ENCODE results near the gene RNASE13. TPM values are rescaled to one million over a fixed set of nuclear protein-coding genes. Genes with fewer than 3 reads are reported as not detected.

The RNASE13 gene
- total RNA-seq, 4 donors from 2014 or later, result not detected

DNA sequence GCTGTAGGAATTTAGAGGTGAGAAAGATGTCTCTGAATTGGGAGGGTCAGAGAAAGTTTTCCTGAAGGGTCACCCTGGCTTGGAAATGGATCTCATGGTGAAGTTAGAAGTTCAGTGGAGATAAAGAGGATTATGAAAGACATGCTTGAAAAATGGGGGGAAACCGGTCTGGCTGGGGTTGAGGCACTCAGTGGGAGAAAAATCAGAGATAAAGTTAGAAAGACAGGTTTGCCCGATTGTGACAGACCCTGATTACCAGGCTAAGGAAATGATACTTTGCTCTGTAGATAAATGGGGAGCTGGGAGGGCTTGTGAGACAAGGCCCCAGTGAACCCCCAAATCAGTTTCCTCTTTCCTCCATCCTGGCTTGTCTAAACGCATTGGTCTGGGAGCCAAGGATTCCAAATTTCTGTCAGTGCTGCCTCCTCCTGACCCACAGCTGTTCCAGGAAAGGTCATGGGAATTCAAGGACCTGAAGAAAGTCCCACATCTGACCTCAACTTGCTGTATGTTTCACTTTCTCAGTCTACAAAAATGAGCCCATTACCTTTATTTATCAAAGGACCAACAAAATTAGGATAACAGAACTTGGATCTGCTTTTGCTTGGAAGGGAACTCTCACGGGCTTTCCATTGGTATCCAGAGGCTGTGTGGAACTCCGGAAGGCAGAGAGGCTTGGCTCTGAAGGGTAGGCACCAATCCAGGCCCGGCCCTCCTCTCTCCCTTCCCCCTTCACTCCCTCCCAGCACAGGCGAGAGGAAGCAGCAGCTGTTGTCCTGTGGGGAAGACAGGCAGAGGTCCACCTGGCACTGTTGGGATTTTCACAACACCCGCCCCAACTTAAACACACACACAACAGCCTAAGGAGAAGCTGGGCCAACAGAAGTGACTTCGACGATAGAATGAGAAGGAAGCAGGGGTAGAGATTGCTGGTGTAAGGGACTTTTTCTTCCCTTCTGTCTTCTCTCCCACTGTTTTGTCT is 4.1 kb upstream of the RNASE13 start:
- peak overlapping the region in 1 of 2 donors; percentile 22 for H3K4me3 ChIP-seq
- ATAC-seq, result peak; percentile 98
- H3K36me3 ChIP-seq, result no peaks in the 10 kb centered on the region
- TF ChIP-seq EP300 (IDR thresholded peaks at IDR 0.05) (no peak), POLR2A (IDR thresholded peaks at IDR 0.05) (no peak), POLR2AphosphoS5 (IDR thresholded peaks at IDR 0.05) (peak; percentile 58)
- TF ChIP-seq, protein P1, sequence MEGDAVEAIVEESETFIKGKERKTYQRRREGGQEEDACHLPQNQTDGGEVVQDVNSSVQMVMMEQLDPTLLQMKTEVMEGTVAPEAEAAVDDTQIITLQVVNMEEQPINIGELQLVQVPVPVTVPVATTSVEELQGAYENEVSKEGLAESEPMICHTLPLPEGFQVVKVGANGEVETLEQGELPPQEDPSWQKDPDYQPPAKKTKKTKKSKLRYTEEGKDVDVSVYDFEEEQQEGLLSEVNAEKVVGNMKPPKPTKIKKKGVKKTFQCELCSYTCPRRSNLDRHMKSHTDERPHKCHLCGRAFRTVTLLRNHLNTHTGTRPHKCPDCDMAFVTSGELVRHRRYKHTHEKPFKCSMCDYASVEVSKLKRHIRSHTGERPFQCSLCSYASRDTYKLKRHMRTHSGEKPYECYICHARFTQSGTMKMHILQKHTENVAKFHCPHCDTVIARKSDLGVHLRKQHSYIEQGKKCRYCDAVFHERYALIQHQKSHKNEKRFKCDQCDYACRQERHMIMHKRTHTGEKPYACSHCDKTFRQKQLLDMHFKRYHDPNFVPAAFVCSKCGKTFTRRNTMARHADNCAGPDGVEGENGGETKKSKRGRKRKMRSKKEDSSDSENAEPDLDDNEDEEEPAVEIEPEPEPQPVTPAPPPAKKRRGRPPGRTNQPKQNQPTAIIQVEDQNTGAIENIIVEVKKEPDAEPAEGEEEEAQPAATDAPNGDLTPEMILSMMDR (IDR thresholded peaks at IDR 0.05), result peak in 1 of 4 experiments; percentile 2
- 4 to 17% methylated on average over 6 to 7 of the region's 10 CpGs for WGBS, 2 donors (ENCODE audit: low coverage in 1 of 2)
- H3K27me3 ChIP-seq, result no peaks in the 10 kb centered on the region
- peaks cover 14 to 38% (median 17%) of the 10 kb centered on the region in 3 donors for H3K4me1 ChIP-seq
- peak overlapping the region; percentile 80 to 86 (median 84) for H3K27ac ChIP-seq
- H3K9me3 ChIP-seq, result no peaks in the 10 kb centered on the region

DNA sequence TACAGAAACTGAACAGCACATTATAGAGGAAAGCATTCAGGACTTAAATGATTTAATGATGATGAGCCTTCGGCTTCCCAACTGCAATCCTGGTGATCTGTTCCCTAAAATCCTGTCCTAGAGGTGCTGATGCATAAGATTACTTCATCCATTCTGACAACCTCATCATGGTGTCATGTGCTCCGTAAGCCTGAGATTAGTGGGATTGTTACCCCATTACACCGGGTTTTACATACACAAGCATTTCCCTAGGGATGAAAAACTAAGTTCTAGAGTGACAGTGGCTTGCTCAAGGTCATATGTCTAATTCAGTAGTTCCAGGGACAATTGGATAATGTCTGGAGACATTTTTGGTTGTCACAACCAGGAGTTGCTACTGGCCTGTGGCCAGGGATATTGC is 2.5 kb upstream of the RNASE13 start:
- ATAC-seq, result no peak
- Histone ChIP-seq H3K27ac (peak overlapping the region in 2 of 4 donors; percentile 7 to 21), H3K27me3 (no peaks in the 10 kb centered on the region), H3K4me1 (peaks cover 14 to 26% (median 17%) of the 10 kb centered on the region in 3 donors), H3K36me3 (no peaks in the 10 kb centered on the region), H3K4me3 (no peak overlapping the region), H3K9me3 (no peaks in the 10 kb centered on the region)
- 89 to 100% methylated on average over 2 to 3 of the region's 3 CpGs for WGBS, 2 donors (ENCODE audit: low coverage in 1 of 2)
- TF ChIP-seq, protein P1 (IDR thresholded peaks at IDR 0.05), result no peak
- no peak for TF ChIP-seq POLR2A (IDR thresholded peaks at IDR 0.05)
- TF ChIP-seq POLR2AphosphoS5 (IDR thresholded peaks at IDR 0.05), result no peak
- no peak for TF ChIP-seq EP300 (IDR thresholded peaks at IDR 0.05)

DNA sequence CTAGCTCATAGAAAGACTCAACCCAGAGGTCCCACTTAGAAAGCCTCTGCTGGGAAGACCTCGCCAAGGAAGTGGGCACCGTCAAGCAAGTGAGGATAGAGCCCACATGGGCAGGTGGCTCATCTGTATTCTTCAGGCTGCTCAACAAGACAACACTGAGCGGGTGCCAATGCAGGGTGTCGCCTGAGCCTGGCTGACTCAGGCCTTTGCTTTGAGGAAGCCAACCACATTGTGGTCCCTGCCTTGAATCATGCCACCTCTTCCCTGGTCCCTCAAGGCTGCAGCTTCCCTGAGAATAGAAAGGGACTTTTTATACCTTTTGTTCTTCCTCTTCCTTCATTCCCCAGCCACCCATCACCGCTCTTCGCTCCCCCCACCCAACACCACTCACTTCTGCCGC is 2.1 kb upstream of the RNASE13 start:
- Histone ChIP-seq H3K36me3 (no peaks in the 10 kb centered on the region), H3K27me3 (no peaks in the 10 kb centered on the region), H3K4me3 (no peak overlapping the region), H3K4me1 (peaks cover 14 to 26% (median 17%) of the 10 kb centered on the region in 3 donors), H3K27ac (peak overlapping the region in 2 of 4 donors; percentile 7 to 21), H3K9me3 (no peaks in the 10 kb centered on the region)
- TF ChIP-seq, protein P1 (IDR thresholded peaks at IDR 0.05), result no peak
- TF ChIP-seq POLR2A (IDR thresholded peaks at IDR 0.05), result no peak
- no peak for TF ChIP-seq EP300 (IDR thresholded peaks at IDR 0.05)
- TF ChIP-seq POLR2AphosphoS5 (IDR thresholded peaks at IDR 0.05), result no peak
- 85 to 90% methylated on average over 3 to 5 of the region's 7 CpGs for WGBS, 2 donors (ENCODE audit: low coverage in 1 of 2)
- ATAC-seq, result no peak

DNA sequence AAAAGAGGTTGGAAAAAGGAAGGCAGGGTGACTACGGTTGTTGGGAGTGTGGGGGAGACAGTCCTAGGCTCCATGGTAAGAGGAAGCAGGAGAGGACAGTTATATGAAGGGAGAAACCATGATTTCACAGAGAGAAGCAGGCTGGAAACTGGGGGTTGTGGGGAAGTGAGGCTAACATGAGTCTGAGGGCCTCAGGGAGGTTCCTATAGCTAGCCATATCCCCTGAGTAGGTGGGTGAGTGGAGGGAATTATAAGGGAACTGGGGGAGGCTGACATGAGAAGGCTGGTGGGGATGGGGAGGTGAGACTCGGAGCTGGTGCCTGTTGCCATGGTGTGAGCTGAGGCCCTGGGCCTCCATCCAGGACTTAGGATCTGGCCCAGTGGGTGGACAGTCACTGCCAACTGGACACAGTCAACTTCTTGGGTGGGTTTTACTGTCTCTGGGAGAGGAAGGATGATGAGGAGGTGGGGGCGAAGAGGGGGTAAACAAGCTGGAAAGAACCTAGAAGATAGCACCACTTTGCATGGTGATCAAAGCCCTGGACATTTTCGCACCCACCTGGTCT is 1.4 kb downstream of the RNASE13 start:
- Histone ChIP-seq H3K9me3 (no peaks in the 10 kb centered on the region), H3K36me3 (no peaks in the 10 kb centered on the region), H3K4me3 (no peak overlapping the region), H3K27me3 (no peaks in the 10 kb centered on the region), H3K27ac (no peak overlapping the region), H3K4me1 (peaks cover 0 to 4% (median 1%) of the 10 kb centered on the region in 3 donors)
- ATAC-seq, result no peak
- TF ChIP-seq, protein P1 (IDR thresholded peaks at IDR 0.05), result no peak
- TF ChIP-seq POLR2AphosphoS5 (IDR thresholded peaks at IDR 0.05) (no peak), POLR2A (IDR thresholded peaks at IDR 0.05) (no peak), EP300 (IDR thresholded peaks at IDR 0.05) (no peak)
- WGBS, 2 donors (ENCODE audit: low coverage in 1 of 2), result 72 to 100% methylated on average over 3 of the region's 4 CpGs
